CD4-positive, alpha-beta T cell treated with Interleukin-10 for 1 hour (primary cell): ENCODE measurements around the gene GAPVD1.
"Not testable (repeated sequence)": the region's sequence is repeated elsewhere in the genome, so short reads cannot be mapped to it uniquely, and the experiment has no call there.

Source experiments
- DNase-seq: peaks from one replicate; pipeline ENCODE4 v3.0.0-alpha.2; 2020

GAPVD1 gene

DNA sequence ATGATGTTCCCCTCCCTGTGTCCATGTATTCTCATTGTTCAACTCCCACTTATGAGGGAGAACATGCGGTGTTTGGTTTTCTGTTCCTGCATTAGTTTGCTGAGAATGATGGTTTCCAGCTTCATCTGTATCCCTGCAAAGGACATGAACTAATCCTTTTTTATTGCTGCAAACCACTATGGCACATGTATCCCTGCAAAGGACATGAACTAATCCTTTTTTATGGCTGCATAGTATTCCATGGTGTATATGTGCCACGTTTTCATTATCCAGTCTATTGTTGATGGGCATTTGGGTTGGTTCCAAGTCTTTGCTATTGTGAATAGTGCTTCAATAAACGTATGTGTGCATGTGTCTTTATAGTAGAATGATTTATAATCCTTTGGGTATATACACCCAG, 54.7 kb downstream of the GAPVD1 start:
- not testable (repeated sequence) for DNase-seq

DNA sequence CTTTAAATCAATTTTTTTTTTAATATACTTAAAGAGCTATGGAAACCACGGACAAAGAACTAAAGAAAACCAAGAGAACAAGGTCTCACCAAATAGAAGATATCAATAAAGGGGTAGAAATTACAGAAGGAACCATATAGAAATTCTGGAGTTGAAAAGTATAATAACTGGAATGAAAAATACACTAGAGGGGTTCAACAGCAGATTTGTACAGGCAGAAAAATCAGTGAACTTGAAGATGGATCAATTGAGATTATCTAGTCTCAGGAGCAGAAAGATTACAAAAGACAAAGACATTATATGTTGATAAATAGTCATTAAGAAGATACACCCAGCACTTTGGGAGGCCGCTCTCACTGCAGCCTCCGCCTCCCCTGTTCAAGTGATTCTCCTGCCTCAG, 56.1 kb downstream of the GAPVD1 start:
- DNase-seq = no peak

DNA sequence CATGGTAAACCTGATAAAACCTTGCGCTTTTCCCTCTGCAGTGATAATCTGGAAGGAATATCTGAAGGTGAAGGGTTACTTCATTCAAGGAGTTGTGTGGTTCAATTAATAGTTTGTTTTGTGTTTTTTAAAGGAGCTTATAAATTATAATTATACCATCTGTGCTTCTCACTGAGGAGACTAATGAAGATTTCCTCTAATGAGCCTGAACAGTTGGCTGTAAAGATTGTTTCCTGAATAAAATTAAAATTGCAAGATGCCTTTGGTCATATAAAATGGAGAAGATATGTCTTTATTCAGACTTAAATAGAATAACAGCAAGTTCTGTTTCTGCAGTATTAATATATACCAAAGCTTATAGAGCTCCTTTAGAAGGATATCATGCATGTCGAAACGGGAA, 59.9 kb downstream of the GAPVD1 start:
- no peak for DNase-seq

GRCh38 chr9:125323615-125324014, 62.0 kb downstream of the GAPVD1 start:
- no peak for DNase-seq

- no peak for DNase-seq
These were observed 64.2 kb downstream of the GAPVD1 start for GRCh38 chr9:125325826-125326225.

DNA sequence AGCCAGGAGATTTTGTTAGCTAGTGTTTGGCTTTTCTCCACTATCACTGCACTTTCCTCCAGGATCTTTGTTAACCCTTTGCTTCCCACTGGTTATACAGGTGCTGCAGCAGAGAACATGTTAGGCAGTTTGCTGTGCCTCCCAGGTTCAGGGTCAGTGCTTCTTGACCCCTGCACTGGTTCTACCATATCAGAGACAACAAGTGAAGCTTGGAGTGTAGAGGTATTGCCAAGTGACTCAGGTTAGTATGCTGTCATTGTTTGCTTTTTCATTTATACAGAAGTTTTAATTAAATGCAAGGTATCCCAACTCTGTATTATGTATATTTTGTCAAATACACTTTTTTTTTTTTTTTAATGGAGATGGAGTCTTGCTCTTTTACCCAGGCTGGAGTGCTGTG, 68.4 kb downstream of the GAPVD1 start:
- DNase-seq = no peak

GRCh38 chr9:125330587-125330986, 69.0 kb downstream of the GAPVD1 start:
- DNase-seq = no peak

GRCh38 chr9:125332527-125332926, 70.9 kb downstream of the GAPVD1 start:
- DNase-seq = no peak

DNA sequence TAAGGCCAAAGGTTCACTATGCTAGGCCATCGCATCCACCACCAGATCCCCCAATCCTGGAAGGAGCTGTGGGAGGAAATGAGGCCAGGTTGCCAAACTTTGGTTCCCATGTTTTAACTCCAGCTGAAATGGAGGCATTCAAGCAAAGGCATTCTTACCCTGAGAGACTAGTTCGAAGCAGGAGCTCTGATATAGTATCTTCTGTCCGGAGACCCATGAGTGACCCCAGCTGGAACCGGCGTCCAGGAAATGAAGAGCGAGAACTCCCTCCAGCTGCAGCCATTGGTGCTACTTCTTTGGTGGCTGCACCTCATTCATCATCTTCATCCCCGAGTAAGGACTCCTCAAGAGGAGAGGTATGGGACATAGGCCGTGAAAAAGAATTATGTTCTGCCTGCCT, 75.6 kb downstream of the GAPVD1 start:
- no peak for DNase-seq

DNA sequence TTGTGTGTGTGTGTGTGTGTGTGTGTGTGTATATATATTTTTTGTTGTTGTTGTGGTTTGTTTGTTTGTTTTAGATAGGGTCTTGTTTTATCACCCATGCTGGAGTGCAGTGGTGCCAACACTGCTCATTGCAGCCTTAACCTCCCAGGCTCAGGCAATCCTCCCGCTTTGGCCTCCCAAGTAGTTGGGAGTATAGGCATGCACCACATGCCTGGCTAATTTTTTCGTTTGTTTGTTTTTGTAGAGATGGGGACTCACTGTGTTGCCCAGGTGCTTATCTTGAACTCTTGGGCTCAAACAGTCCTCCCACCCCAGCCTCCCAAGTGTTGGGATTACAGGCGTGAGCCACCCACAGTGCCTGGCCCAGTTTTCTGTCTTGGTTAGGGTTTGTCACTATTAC, 77.3 kb downstream of the GAPVD1 start:
- DNase-seq = no peak

GRCh38 chr9:125341566-125341965, 79.9 kb downstream of the GAPVD1 start:
- no peak for DNase-seq

- DNase-seq = no peak
These were observed 82.1 kb downstream of the GAPVD1 start for GRCh38 chr9:125343518-125344275.

DNA sequence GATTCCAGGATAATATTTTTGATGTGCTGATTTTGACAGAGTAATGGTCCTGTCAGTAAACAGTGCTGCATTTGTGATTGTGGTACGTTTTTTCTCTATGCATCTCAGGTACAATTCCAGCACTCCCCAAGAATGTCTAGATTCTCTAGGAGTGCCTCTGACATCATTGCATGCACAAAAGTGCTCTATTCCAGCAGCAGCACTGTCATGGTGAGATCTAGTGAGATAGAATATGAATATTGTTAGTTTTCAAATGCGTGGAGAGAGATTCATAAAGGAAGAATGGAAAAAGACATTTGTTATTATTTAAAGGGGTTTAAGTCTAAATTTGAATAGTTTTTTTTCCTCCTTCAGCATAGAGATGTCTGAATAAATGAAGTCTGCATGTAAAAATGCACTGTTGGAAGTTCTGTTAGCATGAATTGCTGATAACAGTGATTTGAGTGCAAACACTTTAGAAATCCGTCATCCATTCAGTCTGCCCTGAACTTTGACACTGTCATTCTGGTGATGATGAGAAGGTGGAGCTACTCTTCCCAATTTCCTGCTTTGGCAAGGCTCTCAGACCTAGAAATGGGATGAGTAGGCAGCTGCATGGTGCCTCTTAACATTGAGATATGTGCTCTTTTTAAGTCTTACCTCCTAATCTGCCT, 84.6 kb downstream of the GAPVD1 start:
- DNase-seq = no peak

- no peak for DNase-seq
These were observed 94.0 kb downstream of the GAPVD1 start for GRCh38 chr9:125355601-125356000.

DNA sequence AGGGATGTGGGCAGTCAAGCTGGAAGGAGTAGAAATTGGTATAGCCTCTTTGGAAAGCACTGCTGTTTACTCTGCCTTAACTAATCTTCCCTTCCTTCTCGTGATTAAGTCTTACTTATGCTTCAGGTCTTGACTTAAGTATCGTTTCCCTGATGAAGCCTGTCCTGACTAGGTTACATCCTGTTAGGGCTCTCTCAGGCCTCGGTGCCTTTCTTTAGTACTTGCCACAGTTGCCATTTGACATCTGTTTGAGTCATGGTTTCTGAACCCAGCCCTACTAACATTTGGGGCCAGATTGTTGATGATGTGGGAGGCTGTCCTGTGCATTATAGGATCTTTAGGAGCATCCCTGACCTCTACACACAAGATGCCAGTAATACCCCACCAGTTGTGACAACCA, 94.4 kb downstream of the GAPVD1 start:
- no peak for DNase-seq

- DNase-seq = no peak
These were observed 97.4 kb downstream of the GAPVD1 start for GRCh38 chr9:125359011-125359410.

GRCh38 chr9:125360601-125361000, 99.0 kb downstream of the GAPVD1 start:
- no peak for DNase-seq

DNA sequence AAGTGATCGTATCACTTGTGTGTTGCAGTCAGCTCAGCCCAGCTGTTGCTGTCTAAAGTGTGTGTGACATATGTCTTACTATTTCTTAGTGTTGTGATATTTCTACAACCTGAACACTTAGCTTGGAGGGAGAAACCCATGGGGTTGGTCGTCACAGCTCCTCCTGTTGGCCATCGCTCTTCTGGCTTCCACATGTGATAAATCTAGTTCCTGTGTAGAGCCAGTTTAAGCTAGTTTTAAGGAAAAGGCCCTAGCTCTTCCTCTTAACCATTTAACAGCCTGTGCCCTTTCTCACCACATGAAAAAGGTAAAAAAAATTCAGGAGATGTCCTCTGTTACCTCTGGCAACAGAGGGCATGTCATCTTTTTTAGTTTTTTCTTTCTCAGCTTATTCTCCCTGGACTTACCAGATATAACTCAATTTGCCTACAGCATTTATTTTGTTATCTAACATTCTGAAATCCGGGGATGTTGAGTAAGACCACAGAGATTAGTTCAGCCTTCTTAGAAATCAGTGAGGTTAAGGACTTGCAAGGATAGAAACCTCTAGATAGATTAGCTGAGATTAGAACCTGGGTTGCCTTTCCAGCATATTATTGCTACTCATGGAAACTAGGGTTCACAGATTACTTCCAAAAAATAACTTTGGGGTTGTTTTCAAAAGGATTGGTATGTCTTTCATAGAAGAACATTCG, 100.4 kb downstream of the GAPVD1 start:
- DNase-seq = peak; percentile 4

- DNase-seq = no peak
These were observed 105.0 kb downstream of the GAPVD1 start for GRCh38 chr9:125366676-125367075.

DNA sequence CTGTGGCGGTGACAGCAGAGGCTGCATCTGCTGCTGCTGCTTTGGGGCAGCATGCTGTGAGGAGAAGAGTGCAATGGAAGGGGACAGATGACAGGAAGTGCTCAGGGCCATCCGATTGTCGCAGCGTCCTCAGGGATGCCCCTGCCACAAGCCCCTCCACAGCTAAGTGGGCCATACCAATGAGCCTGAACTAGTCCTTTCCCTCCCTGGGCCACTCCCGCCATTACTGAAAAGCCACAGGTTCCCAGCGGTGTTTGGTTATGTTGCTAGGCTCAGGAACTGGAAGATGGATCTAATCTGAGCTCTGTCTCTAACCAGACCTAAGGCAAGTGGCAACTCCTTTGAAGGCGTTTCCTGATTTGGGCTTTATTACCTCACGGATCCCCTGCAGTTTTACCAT, 109.2 kb downstream of the GAPVD1 start:
- DNase-seq = no peak

DNA sequence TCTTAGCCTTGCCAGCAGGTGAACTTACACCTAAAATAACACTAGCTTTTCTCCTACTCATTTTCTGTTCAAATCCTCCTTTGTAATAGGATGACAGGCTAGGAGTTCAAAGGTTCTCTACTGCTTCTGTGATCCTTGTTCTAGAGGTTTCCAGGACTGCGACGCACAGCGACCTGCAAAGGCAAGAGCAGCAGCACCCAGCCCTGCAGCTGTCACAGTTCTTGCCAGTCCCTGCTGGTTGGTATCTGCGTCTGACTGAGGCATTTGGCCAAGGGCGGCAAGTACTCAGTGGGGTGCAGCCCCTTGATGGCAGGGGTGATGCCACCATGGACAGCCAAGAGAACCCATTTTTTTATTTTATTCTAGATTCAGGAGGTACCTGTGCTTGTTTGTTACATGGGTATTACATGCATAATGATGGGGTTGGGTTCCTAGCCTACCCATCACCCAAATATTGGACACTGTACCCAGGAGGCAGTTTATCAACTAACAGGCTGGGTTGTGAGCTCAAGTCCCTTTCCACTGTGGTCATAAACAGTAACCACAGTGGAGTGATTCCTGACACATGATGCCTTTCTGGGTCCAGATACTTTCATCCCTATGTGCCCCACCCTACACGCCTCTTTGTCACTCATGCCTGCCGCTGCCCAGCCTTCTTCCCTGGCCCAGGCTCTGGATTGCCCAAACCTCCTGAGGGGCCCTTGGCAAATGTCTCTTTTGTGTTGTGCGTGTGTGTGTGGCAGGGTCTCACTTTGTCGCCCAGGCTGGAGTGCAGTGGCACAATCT, 111.0 kb downstream of the GAPVD1 start:
- DNase-seq = no peak

GRCh38 chr9:125374443-125375309, 113.0 kb downstream of the GAPVD1 start:
- DNase-seq = peak; percentile 71
